GM12874 (cell line): Measurements from ENCODE around the gene PAQR5.

Experiments
- TF ChIP-seq, protein P1 (sequence below): IDR thresholded peaks from 2 replicates; pipeline ENCODE4 v1.5.1; 2011; ENCODE audit warnings: low read depth, mild to moderate bottlenecking, control low read depth, low read length, moderate library complexity; ENCODE audit not compliant: insufficient read depth

PAQR5 gene

DNA sequence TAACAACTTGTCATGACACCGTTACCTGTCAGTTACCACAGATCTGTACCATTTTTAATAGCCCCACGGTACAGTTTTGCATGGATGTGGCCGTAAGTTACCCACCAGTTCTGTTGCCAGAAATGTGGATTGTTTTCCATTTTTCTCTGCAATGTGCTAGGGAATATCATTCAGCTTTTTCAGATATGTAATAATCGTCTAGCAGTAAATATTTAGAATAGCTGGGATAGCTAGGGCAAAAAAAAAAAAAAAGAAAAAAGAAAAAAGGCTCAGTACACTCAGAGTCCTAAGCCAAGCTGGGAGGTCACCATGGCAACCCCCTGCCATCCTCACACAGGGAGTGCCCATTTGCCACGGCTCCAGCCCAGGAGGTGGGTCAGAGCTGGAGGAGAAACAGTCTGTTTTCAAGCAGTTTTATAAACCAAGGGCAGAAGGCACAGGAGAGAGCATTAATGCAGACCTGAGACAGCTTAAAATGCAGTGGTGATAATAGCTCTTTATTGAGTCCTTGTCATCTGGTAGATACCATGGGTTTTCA lies 25.2 kb downstream of the PAQR5 start:
- TF ChIP-seq, protein P1, sequence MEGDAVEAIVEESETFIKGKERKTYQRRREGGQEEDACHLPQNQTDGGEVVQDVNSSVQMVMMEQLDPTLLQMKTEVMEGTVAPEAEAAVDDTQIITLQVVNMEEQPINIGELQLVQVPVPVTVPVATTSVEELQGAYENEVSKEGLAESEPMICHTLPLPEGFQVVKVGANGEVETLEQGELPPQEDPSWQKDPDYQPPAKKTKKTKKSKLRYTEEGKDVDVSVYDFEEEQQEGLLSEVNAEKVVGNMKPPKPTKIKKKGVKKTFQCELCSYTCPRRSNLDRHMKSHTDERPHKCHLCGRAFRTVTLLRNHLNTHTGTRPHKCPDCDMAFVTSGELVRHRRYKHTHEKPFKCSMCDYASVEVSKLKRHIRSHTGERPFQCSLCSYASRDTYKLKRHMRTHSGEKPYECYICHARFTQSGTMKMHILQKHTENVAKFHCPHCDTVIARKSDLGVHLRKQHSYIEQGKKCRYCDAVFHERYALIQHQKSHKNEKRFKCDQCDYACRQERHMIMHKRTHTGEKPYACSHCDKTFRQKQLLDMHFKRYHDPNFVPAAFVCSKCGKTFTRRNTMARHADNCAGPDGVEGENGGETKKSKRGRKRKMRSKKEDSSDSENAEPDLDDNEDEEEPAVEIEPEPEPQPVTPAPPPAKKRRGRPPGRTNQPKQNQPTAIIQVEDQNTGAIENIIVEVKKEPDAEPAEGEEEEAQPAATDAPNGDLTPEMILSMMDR: no peak

DNA sequence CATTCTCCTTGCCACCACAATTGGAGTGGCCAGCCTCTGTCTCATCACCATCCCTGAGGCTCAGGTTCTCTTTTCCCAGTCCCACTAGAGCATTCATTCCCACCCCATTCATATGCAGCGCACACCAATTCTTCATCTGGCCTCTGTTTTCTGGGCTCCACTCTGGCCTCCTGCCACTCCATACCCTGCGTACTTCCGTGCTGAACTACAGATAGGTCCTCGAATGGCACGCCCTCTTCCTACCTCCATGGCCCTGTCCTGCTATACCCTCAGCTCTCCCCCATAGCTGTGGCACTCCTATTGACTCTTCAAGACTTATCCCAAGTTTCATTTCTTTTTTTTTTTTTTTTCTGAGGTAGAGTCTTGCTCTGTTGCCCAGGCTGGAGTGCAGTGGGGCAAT lies 25.9 kb downstream of the PAQR5 start:
- TF ChIP-seq, protein P1: no peak

DNA sequence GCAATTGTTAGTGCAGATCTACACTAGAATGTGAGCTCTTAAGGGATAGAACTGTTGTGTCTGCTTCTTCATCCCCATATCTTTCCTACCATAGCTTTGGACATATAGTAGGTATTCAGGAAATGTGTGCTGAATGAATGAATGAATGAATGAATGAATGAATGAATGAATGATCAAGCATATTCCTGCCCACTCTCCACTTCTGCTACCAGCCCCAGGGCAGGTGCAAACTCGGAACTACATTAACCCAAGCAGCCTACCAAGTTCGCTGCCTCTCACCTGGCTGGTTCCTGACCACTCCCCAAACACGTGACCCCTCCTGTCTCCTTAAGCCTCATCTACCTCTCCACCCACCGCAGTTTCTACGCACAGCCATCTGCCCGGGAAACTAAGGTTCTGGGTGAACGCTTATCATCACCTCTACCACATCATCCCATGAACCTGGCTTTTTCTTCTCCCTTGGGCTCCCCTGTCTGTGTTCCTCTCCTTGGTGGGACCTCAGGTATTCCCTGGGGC lies 26.8 kb downstream of the PAQR5 start:
- TF ChIP-seq, protein P1: no peak

DNA sequence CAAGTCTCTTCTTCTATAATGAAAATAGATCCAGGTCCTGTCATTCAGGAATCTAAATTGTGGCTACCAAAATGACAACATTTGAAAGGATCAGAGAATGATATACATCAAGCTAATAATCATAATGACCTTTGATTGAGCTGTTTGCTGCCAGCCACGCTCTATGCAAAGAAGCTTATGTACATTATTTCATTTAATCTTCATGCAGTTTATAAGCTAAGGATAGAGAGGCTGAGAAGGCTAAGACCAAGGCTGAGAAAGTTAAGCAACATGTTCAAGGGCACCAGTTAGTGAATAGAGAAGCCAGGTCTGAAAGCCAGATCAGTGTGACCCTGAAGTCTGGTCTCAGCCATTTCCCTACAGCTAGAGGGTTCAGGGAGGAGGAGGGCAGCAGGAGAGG lies 29.4 kb downstream of the PAQR5 start:
- TF ChIP-seq, protein P1: no peak

DNA sequence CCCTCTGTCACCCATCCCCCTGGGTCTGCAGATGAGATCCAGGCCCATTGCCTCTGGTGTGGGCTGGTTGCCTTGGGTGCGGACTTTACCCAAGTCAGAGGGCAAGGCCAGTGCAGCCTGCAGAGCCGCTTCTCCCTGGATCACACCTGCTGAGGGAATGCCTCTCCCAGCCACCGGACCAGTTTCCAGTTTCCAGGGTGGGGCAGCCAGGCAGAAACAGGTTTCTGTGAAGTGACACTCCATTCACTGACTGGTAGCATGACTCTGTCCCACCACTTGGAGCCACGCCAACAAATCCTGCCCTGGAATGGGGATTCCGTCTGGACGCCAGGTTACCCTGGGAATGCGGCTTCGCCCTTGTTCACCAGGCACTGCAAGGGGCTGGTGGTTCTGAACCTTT lies 30.0 kb downstream of the PAQR5 start:
- TF ChIP-seq, protein P1: no peak

DNA sequence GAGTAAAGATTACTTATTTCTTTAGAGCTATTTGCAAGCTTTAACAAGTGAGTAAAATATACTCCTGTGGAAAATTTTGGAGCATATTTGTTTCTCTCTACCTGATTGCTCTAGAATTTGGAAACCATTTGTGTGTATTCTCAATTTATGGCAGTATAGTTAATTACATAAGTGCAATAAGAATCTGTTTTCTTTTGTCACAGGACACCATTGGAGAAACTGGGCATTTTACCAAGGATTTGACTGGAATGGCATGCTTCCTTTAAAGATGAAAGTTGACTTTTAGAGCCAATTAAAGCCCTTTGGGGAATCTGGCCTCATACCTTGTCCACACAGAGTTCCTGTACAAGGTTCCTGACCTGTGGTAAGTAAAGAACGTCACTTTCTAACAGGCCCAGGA lies 38.4 kb downstream of the PAQR5 start:
- TF ChIP-seq, protein P1: no peak

DNA sequence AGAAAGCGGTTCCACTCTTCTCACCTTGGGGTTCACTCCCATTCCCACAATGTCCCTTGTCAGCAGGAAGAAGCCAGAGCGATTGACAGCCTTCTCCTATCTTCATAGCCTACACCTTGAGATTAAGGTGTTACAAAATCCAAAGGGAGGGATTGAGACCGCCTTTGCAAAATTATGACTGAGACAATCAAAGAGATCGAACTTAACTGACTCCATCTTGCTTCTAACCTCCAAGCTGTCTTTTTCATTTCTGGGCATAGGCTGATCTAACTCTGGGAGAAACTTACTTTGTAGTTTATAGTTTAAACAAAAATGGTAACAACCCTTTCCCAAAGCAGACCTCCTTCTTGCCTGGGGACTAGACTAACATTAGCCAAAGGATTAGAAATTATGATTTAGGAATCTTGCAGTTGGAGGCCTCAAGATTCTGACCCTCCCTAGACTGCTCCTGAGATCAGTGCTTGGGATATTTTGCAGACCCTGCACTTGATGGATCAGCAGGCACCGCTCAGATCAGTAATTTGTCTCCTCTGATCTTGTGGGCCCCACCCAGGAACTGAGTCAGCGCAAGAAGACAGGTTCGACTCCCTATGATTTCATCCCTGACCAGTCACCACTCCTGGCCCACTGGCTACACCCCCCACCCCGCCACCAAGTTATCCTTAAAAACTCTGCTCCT lies 40.0 kb downstream of the PAQR5 start:
- TF ChIP-seq, protein P1: no peak
